Right ventricle myocardium superior (tissue), 1 donor: ENCODE data around the gene MAGI2. TPM values are rescaled to one million over a fixed set of nuclear protein-coding genes. Genes with fewer than 3 reads are reported as not detected.

ENCODE experiments used
- ATAC-seq: fragments of 200-7000 bp; cut with Tn5 transposase; one replicate; pipeline ENCODE4 v1.9.1; 2020; ENCODE audit warnings: mild to moderate bottlenecking; ENCODE audit not compliant: poor library complexity
- DNase-seq: peaks from one replicate; pipeline ENCODE4 v3.0.0-alpha.2; 2020
- intact Hi-C: fragments of 100-400 bp; cut with DNase I; formaldehyde crosslinking; loops from one replicate; pipeline ENCODE4 v1.11.2; 2022
- long read RNA-seq: library from polyadenylated mRNA; unstranded; transcript quantifications from one replicate; pipeline ENCODE4 v2.0.0, GENCODE V29; 2021
- total RNA-seq: library from RNA; stranded (reverse); fragmentation: NEBNext Ultra II Directional; extraction: Animal tissue kit (Norgen Biotek cat#: 25700); gene quantifications from one replicate; pipeline ENCODE4 v1.2.1, GENCODE V29; 2021
- donor health status: DM: no; HTN: yes; CAD: no; lungs with severe emphysema.

MAGI2 gene
- 3.9 TPM for total RNA-seq
- long read RNA-seq, partial matches to known transcripts = 0 of 3 reads
- long read RNA-seq, other reads (novel, unspliced or antisense) = 3 of 3 reads

GRCh38 chr7:79453558-79454360, at the start of gene MAGI2:
TSS of gene MAGI2 (minus strand) at chr7:79453667. CDS start at chr7:79453320, 347 bp downstream.
- intact Hi-C loops = no loop called here
- ATAC-seq (peak; percentile 87), DNase-seq (peak; percentile 93)

- no peak for ATAC-seq
- no peak for DNase-seq
- intact Hi-C loops = no loop called here
Measured at GRCh38 chr7:79502151-79502550, 48.7 kb upstream of the MAGI2 start.

- ATAC-seq = no peak
- DNase-seq = no peak
- intact Hi-C loops = no loop called here
Measured at GRCh38 chr7:79500759-79501158, 47.3 kb upstream of the MAGI2 start.

- ATAC-seq (no peak), DNase-seq (no peak)
- intact Hi-C loops = no loop called here
Measured at GRCh38 chr7:79497728-79498127, 44.3 kb upstream of the MAGI2 start.

GRCh38 chr7:79495544-79496272, 42.2 kb upstream of the MAGI2 start:
- intact Hi-C loops = no loop called here
- no peak for ATAC-seq
- DNase-seq = no peak

GRCh38 chr7:79494046-79494445, 40.6 kb upstream of the MAGI2 start:
- intact Hi-C loops = no loop called here
- ATAC-seq (no peak), DNase-seq (no peak)

GRCh38 chr7:79489371-79489770, 35.9 kb upstream of the MAGI2 start:
- DNase-seq = no peak
- no peak for ATAC-seq
- intact Hi-C loops = no loop called here

- intact Hi-C loops = no loop called here
- ATAC-seq (no peak), DNase-seq (no peak)
Measured at GRCh38 chr7:79478386-79478785, 24.9 kb upstream of the MAGI2 start.

GRCh38 chr7:79475455-79475854, 22.0 kb upstream of the MAGI2 start:
- DNase-seq = no peak
- intact Hi-C loops = no loop called here
- no peak for ATAC-seq

GRCh38 chr7:79471699-79472098, 18.2 kb upstream of the MAGI2 start:
- intact Hi-C loops = no loop called here
- DNase-seq = no peak
- ATAC-seq = no peak

- DNase-seq (no peak), ATAC-seq (no peak)
- intact Hi-C loops = no loop called here
Measured at GRCh38 chr7:79471283-79471682, 17.8 kb upstream of the MAGI2 start.

GRCh38 chr7:79465551-79465950, 12.1 kb upstream of the MAGI2 start:
- no peak for ATAC-seq
- DNase-seq = no peak
- intact Hi-C loops = no loop called here

GRCh38 chr7:79464051-79464450, 10.6 kb upstream of the MAGI2 start:
- DNase-seq (no peak), ATAC-seq (no peak)
- intact Hi-C loops = no loop called here

GRCh38 chr7:79462390-79462789, 8.9 kb upstream of the MAGI2 start:
- intact Hi-C loops = no loop called here
- ATAC-seq = no peak
- no peak for DNase-seq

GRCh38 chr7:79461660-79462059, 8.2 kb upstream of the MAGI2 start:
- DNase-seq (no peak), ATAC-seq (no peak)
- intact Hi-C loops = no loop called here

GRCh38 chr7:79459381-79459780, 5.9 kb upstream of the MAGI2 start:
- ATAC-seq (no peak), DNase-seq (no peak)
- intact Hi-C loops = no loop called here

- intact Hi-C loops = no loop called here
- DNase-seq (no peak), ATAC-seq (no peak)
Measured at GRCh38 chr7:79458796-79459195, 5.3 kb upstream of the MAGI2 start.

GRCh38 chr7:79455173-79455790, 1.8 kb upstream of the MAGI2 start:
- ATAC-seq = no peak

GRCh38 chr7:79454361-79454960, 994 bp upstream of the MAGI2 start:
- peak; percentile 66 for DNase-seq
- peak; percentile 49 for ATAC-seq
- intact Hi-C loops = no loop called here

More at GRCh38 chr7:79455173-79455790, 1.8 kb upstream of the MAGI2 start:
- DNase-seq = no peak
- intact Hi-C loops = no loop called here
